Mucosa of descending colon (tissue), 3 donors: ENCODE measurements around the gene FUT8. TPM values are rescaled to one million over a fixed set of nuclear protein-coding genes. Genes with fewer than 3 reads are reported as not detected.

Experiments used
- ATAC-seq: fragments of 200-7000 bp; cut with Tn5 transposase; one replicate; pipeline ENCODE4 v1.9.1; 2020; ENCODE audit warnings: mild to moderate bottlenecking, moderate library complexity
- DNase-seq, 3 donors: peaks; one replicate each; pipeline ENCODE4 v3.0.0-alpha.2; 2020
- H3K36me3 ChIP-seq: fragments of 200-600 bp; one replicate; pipeline ENCODE4 v1.8.0; 2021; ENCODE audit warnings: low read depth, mild to moderate bottlenecking
- H3K4me1 ChIP-seq: fragments of 200-600 bp; one replicate; pipeline ENCODE4 v1.8.0; 2021; ENCODE audit warnings: low read depth, mild to moderate bottlenecking
- H3K4me3 ChIP-seq: fragments of 200-600 bp; one replicate; pipeline ENCODE4 v1.8.0; 2021; ENCODE audit warnings: mild to moderate bottlenecking
- H3K9me3 ChIP-seq: fragments of 200-600 bp; one replicate; pipeline ENCODE4 v1.8.0; 2021; ENCODE audit warnings: mild to moderate bottlenecking
- CTCF ChIP-seq: fragments of 200-600 bp; IDR thresholded peaks from one replicate; pipeline ENCODE4 v1.8.0; 2022; ENCODE audit warnings: antibody characterized with exemption, mild to moderate bottlenecking
- intact Hi-C, 2 donors: fragments of 100-400 bp; cut with DNase I in 1 of 2; cut with micrococcal nuclease in 1 of 2; formaldehyde crosslinking; loops; one replicate each; pipeline versions ENCODE4 v1.11.0 to v1.11.1; 2022; cut with DNase I, micrococcal nuclease
- total RNA-seq, 3 donors: library from RNA; stranded (reverse); fragmentation: NEBNext Ultra II Directional in 2 of 3; extraction: Animal tissue kit (Norgen Biotek cat#: 25700) in 2 of 3; gene quantifications; one replicate each; pipeline versions ENCODE4 v1.2.1 to v1.2.4, GENCODE V29; 2021 to 2023
- donor health status: DM: no; HTN: no; CAD: no; lungs with moderate emphysema.
- donor health status: DM: no; HTN: no; CAD: no.
- donor health status: DM: no; HTN: yes; CAD: no.

FUT8 gene
- total RNA-seq, 3 donors from 2014 or later, result 24.7 to 38.1 (median 32.2) TPM

DNA sequence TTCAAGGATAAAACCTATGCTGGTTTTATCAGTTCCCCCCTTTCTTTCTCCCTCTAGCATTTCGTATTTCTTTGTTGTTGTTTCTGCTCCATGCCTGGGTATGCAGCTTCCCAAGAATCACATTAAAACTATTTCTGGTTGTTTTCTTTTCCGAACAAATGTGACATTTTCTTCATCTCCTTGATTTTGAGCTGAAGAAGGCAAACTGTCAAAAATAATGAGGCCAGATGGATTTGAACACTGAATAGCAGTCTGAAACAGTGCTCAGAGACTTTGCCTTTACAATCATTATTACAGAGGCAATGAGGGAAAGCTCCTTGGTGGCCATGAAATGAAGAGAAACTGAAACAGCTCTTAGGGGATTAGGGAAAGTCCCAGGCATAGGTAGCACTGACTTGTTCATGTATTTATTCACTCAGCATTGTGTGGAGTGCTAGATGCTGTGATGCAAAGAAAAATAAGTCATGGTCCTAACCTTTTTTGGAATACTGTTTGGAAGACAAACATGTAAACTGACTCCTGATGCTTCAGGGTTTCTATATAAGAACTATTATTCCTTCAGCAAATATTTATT is 319.5 kb downstream of the FUT8 start:
- intact Hi-C loops, result no loop called here
- H3K9me3 ChIP-seq, result no peaks in the 10 kb centered on the region
- TF ChIP-seq CTCF, result no peak
- DNase-seq, result no peak
- H3K4me1 ChIP-seq, result peaks cover 4% of the 10 kb centered on the region
- H3K4me3 ChIP-seq, result no peak overlapping the region
- no peaks in the 10 kb centered on the region for H3K36me3 ChIP-seq
- peak; percentile 70 for ATAC-seq

GRCh38 chr14:65738339-65738738 is 325.8 kb downstream of the FUT8 start:
- ATAC-seq (no peak), DNase-seq (no peak)
- H3K36me3 ChIP-seq, result no peaks in the 10 kb centered on the region
- intact Hi-C loops, result no loop called here
- no peak overlapping the region for H3K4me3 ChIP-seq
- no peak for TF ChIP-seq CTCF
- H3K9me3 ChIP-seq, result no peaks in the 10 kb centered on the region
- no peaks in the 10 kb centered on the region for H3K4me1 ChIP-seq

DNA sequence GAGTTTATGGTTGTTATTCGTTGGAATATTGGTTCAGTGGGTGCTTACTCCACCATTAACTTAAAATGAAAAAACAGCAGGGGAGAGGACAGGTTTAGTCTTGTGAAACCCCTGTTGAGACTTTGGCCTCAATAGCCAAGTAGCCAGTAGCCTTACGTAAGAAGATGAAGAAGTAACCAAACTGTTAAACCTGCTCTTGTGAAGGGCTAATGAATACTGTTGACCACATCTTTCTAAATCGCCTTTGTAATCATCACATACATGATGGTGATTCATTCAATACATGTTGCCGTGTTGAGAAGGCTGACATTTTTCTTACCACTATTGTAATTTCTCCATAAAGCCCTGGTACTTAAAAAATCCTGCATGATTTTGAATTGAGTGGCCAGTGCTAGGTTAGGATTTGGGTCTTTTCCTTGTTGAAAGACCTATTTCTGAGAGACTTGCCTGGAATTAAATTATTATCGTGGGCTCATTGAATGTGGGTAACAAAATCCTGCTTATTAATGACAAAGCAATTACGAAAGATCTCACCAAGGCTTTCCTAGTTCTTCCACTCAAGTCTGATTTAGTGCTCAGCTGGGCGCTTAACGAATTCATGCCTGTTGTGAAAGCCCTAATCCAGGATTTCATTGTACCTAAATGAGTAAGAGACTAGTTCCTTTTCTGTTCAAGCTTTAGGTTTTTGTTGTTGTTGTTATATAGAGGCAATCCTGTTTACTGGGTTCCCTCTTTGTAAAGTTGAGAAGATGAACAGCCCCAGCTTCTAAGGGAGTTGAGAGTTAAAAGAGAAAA is 333.1 kb downstream of the FUT8 start:
- no peaks in the 10 kb centered on the region for H3K9me3 ChIP-seq
- no peaks in the 10 kb centered on the region for H3K36me3 ChIP-seq
- H3K4me1 ChIP-seq, result peaks cover 3% of the 10 kb centered on the region
- intact Hi-C loops, result no loop called here
- ATAC-seq (no peak), DNase-seq (no peak)
- TF ChIP-seq CTCF, result no peak
- no peak overlapping the region for H3K4me3 ChIP-seq

DNA sequence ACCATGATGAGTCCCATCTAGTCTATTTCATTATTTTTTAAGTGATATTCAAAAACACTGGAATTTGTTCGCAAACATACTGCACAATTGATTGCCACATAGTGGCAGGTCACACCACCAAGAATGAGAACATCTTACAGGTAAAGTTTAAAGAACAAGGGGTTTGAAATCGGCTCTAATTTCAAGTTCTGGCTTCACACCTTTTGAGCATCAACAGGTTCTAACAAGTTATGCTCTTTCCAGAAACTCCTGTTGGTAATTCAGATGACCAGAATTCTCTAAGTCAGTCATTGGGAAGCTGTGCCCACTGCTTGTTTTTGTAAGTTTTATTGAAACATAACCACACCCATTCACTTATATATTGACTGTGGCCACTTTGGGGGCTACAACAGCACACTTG is 336.3 kb downstream of the FUT8 start:
- Histone ChIP-seq H3K4me3 (no peak overlapping the region), H3K4me1 (peaks cover 19% of the 10 kb centered on the region), H3K36me3 (no peaks in the 10 kb centered on the region), H3K9me3 (no peaks in the 10 kb centered on the region)
- DNase-seq (no peak), ATAC-seq (no peak)
- TF ChIP-seq CTCF, result no peak
- intact Hi-C loops, result no loop called here

- intact Hi-C loops, result no loop called here
- H3K9me3 ChIP-seq, result no peaks in the 10 kb centered on the region
- no peak overlapping the region for H3K4me3 ChIP-seq
- no peaks in the 10 kb centered on the region for H3K36me3 ChIP-seq
- TF ChIP-seq CTCF, result no peak
- no peak for DNase-seq
- peaks cover 23% of the 10 kb centered on the region for H3K4me1 ChIP-seq
- ATAC-seq, result no peak
Observed at GRCh38 chr14:65749287-65749686, 336.8 kb downstream of the FUT8 start.
